GM12892 (cell line): ENCODE results near the gene GUCY2D.

ENCODE experiments used
- POLR2AphosphoS5 ChIP-seq: IDR thresholded peaks from 2 replicates; pipeline ENCODE4 v1.6.1; 2011; ENCODE audit warnings: low read depth, low read length, control low read depth
- TAF1 ChIP-seq: IDR thresholded peaks from 2 replicates; pipeline ENCODE4 v1.6.1; 2011; ENCODE audit warnings: low read depth, mild to moderate bottlenecking, control low read depth, low read length, borderline replicate concordance

DNA sequence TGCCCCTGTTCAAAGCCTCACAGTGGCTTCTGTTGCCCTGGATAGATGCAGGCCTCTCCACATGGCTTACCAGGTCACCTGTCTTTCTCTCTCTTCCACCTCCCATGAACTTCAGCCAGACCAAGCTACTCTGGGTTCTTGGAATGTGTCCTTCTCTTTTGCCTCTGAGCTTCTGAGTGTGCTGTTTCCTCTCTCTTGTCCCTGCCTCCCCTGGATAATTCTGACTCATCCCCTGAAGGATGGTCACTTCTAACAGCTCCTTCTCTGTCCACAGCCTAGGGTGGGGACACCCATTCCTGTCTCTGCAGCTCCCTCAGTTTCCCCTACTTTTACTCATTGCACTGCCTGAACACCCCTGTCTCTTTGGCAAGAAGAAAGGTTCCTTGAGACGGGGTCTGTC lies 2.9 kb downstream of the GUCY2D start:
- TF ChIP-seq POLR2AphosphoS5: no peak
- no peak for TF ChIP-seq TAF1
